Stimulated activated CD8-positive, alpha-beta memory T cell treated with anti-CD3 and anti-CD28 coated beads, Interleukin-4, amount 100 ng/mL, for 1 hour (primary cell): ENCODE measurements around the gene C19orf85.
"Not testable (repeated sequence)": the region's sequence is repeated elsewhere in the genome, so short reads cannot be mapped to it uniquely, and the experiment has no call there.

Experiments
- DNase-seq, 2 donors: peaks; one replicate each; pipeline ENCODE4 v3.0.0-alpha.2; 2020; ENCODE audit warnings: low read depth in 2 of 2, low spot score in 1 of 2

C19orf85 gene

DNA sequence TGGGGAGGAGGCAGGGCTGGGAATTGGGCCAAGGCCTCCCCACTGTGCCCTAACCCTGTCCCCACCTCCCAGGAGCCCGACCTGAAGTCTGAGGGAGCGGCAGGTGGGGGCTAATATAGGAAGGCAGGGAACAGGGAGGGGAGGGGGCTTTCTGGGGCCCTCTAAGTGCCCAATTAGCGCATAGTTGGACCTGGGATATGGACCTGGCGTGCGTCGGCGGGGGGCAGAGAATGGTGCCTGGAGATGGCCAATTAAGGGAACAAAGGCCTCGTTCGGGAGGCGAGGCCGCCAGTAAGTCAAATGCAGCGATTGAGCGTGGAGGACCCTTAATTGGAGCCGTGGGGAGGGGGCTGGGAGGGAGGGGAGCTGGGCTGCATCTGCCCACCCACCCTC, at the start of gene C19orf85:
TSS of gene C19orf85 (minus strand) at position 90 of the 393 bp plus-strand sequence. CDS start 197 bp downstream, outside the sequence.
- no peak for DNase-seq

DNA sequence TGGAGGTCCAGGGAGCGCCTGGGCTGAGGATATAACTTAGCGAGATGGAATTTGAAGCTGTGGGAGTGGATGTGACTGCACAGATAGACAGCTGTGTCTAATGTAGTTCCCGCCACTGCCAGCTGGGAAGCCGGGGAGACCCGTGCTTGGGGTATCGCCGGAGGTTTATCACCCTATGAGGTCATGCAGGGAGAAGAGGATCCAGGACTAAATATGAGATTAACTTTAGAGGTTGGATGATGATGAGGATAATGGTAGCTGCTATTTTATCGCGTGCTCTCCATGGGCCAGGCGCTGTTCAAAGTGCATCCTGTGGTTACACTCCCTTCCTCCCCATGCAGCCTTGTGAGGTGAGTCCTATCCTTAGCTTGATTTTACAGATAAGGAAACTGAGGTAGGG, 43.6 kb upstream of the C19orf85 start:
- no peak for DNase-seq

- DNase-seq: no peak
Measured at GRCh38 chr19:55504981-55505380, 40.4 kb upstream of the C19orf85 start.

- no peak for DNase-seq
Measured at GRCh38 chr19:55504252-55504603, 39.7 kb upstream of the C19orf85 start.

DNA sequence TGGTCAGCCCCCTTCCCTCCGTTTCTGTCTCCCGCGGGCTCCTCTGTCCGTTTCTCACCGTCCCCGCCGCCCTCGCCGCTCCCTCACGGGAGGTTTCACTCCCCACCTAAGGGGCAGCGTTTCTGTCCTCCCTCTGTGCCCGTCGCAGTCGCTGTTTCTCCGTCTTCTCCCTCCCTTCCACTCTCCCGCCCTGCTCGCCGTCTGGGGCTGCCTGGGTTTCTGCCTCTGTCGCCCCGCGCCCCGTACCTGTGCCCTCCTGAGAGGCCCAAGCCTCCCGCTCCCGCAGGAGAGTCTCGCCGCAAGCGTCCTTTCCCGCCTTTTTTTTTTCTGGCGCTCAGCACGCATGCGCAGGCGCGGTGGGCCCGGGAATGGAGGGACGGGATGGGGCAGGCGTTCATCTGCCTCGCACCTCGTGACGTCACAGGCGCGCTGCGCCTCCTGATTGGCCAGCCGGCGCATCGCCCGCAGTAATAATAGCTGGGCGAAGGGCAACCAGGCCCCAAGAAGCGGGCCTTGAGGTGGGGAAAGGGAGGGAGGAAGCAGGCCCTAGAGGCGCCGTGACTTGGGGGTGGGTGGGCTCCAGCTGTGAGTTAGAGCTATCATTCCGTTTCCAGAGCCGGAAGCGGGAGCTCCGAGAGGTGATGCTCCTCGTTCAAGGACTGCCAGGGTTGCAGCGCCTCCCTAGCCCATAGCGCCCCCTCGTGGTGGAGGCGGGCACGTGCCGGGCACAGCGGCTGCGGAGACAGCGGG, 39.1 kb upstream of the C19orf85 start:
- peak; percentile 88 to 95 for DNase-seq

DNA sequence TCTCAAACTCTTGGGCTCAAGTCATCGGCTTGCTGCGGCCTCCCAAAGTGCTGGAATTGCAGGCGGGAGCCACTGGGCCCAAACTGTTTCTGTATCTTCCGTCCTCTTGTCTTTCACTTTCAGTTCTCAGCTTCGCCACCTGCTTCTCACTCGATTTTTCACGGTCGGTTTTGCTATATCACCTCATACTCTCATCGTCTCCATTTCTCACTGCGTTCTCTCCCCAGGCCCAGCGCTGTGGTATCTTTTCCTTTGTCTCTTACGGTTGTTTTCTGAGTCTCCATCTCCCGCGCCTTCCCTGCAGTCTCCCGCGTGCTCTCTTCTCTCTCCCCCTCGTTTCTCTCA, 38.6 kb upstream of the C19orf85 start:
- no peak for DNase-seq

DNA sequence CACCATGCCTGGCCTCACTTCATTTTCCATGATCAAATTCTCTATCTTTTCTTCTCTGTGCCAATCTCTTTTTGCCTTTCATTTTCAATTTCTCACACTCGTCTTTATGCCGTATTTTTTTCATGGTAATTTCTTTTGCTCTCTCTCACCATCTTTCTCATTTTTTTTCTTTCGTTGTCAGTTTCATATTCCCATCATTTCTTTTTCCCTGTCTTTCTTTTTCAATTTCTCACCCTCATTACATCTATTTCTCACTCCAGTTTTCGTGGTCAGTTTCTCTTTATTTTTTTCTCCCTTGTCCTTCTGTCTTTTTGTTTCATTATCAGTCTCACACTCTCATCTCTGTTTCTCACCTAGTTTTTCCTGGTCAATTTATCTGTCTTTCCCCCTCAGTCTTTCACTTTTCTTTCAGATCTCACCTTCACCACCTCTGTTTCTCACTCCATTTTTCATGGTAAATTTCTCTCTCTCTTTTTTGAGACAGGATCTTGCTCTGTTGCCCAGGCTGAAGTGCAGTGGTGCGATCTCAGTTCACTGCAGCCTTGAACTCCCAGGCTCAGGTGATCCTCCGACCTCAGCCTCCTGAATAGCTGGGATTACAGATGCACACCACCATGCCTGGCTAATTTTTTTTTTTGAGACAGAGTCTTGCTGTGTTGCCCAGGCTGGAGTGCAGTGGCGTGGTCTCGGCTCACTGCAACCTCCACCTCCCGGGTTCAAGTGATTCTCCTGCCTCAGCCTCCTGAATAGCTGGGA, 37.8 kb upstream of the C19orf85 start:
- no peak for DNase-seq

- DNase-seq: no peak
Measured at GRCh38 chr19:55500368-55500952, 35.9 kb upstream of the C19orf85 start.

- DNase-seq: no peak
Measured at GRCh38 chr19:55498246-55498840, 33.8 kb upstream of the C19orf85 start.

- DNase-seq: no peak
Measured at GRCh38 chr19:55497763-55498162, 33.2 kb upstream of the C19orf85 start.

GRCh38 chr19:55496820-55497219, 32.3 kb upstream of the C19orf85 start:
- DNase-seq: not testable (repeated sequence)

DNA sequence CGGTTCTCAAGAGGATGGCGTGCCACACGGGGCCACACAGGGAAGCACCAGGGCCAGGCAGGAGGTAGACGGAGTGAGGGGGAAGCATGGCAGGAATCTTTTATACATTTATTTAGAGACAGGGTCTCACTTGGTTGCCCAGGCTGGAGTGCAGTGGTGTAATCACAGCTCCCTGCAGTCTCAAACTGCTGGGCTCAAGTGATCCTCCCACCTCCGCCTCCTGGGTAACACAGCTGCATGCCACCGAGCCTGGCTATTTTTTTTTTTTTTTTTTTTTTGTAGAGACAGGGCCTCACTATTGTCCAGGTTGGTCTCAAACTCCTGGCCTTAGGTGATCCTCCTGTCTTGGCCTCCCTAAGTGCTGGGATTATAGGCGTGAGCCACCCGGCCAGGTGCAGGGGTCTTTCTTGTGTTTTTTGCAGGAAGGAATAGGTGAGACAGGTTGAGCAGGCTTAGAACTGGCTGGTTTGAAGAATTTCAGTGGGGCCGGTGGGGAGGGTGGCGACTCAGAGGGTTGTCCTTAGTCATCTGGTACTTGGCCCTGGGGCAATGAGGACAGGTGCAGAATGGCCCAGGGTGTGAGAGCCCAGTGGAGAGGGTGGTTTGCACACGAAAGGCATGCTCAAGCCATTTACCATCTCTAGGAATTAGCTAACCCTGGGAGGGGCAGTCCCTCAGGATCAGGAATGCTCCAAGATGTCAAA, 31.2 kb upstream of the C19orf85 start:
- DNase-seq: no peak

- no peak for DNase-seq
Measured at GRCh38 chr19:55494172-55494761, 29.7 kb upstream of the C19orf85 start.

DNA sequence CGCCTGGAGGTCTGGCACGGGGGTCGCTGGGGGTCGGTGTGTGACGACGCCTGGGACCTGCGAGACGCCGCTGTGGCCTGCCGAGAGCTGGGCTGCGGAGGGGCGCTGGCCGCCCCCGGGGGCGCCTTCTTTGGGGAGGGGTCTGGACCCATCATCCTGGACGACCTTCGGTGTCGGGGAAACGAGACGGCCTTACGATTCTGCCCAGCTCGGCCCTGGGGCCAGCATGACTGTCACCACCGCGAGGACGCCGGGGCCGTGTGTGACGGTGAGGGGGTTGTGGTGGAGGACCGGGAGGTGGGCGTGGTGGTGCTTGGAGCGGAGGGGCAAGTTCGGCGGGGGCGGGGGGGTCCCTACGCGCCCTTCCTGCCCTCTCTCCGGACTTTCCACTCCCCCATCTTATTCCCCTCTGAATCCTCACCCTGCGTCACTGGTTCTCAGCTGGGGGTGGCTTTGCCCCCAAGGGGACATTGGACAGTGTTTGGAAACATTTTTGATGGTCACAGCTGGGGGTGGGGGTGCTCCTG, 29.2 kb upstream of the C19orf85 start:
- DNase-seq: no peak

- DNase-seq: no peak
Measured at GRCh38 chr19:55493052-55493644, 28.6 kb upstream of the C19orf85 start.

DNA sequence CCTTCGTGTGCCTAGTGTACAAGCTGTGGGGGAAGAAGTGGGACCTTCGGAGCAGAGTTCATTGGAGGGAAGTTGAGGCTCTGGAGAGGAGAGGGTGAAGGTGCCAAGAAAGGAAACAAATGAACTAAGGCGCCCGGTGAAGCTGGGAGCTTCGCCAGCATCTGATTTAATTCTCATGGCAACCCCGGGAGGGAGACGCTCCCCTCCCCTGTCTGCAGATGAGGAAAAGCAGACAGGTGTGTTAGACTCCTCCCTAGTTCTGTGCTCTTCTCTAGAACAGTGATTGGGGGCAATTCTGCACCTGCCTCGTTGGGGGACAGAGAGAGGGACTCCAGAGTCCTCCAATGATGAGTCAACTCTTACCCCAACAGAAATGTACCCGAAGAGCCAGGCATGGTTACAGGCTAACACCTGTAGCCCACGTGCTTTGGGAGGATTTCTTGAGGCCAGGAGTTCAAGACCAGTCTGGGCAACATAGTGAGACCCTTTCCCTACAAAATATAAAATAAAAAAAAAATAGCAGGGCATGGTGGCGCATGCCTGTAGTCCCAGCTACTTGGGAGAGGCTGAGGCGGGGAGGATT, 27.9 kb upstream of the C19orf85 start:
- DNase-seq: no peak

- no peak for DNase-seq
Measured at GRCh38 chr19:55491546-55492360, 27.2 kb upstream of the C19orf85 start.

DNA sequence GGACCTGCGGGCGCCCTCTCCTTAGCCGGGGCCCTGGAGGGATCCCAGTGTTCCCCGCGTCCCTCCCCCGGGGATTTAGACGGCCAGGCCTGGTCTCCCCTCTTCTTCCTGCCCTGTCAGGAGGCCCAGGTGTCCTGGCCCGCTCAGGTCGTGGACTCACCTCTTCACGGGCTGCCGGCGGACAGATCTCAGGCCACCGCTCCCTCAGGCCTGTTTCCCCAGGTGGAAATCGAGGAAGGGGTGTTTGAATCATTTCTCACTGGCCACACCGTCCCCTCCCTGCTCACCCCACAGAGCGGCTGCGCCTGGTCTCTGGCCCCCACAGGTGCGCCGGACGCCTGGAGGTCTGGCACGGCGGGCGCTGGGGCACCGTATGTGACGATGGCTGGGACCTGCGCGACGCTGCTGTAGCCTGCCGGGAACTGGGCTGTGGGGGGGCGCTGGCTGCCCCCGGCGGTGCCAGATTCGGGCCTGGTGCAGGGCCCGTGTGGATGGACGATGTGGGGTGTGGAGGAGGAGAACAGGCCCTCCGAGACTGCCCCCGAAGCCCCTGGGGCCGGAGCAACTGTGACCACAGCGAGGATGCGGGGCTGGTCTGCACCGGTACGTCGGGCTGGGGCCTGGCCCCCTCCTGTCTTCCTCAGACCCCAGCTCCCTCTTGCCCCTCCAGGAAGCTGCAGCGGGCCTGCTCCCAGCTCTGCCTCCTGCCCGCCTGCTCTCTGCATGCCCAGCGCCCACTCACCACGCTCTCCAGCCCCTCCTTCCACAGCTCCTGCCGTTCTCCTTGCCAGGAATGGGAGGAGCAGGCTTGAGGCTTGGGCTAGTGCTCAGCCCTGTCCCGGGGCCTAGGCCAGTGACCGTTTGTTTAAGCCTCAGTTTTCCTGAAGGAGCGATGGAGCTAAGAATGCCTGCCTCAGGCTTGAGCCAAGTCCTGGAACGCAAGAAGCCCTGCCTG, 26.2 kb upstream of the C19orf85 start:
- no peak for DNase-seq
